GM18909 (cell line): ENCODE data around the gene AZU1.
"Not testable (repeated sequence)": the region's sequence is repeated elsewhere in the genome, so short reads cannot be mapped to it uniquely, and the experiment has no call there.

ENCODE experiments used
- ATAC-seq: cut with Tn5 transposase; IDR thresholded peaks from one replicate; pipeline ENCODE4 v1.9.1; 2021; ENCODE audit warnings: mild to moderate bottlenecking; ENCODE audit not compliant: unreplicated experiment, poor library complexity

The AZU1 gene

GRCh38 chr19:852136-853013 lies 24.7 kb downstream of the AZU1 start, which contains the start of gene ELANE:
ELANE (plus strand) TSS chr19:852303; CDS start chr19:852329, 26 bp downstream.
- ATAC-seq, result no peak

DNA sequence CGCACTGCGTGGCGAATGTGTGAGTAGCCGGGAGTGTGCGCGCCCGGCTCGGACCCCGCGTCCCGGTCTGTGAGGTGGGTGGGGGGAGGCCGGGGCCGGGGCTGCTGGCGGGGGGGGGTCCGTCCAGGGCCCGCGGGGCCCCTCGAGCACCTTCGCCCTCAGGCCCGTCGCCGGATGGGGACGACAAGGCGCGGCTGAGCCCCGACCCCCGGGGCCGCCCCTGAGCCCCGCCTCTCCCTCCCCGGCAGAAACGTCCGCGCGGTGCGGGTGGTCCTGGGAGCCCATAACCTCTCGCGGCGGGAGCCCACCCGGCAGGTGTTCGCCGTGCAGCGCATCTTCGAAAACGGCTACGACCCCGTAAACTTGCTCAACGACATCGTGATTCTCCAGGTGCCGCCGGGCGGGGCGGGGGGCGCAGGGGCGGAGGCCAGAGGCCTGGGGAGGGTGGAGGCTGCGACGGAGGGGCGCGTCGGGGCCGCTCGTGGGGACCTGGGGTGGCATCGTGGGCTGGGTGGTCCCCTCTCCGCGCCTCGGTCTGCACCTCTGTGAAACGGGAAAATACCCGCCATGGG lies 25.5 kb downstream of the AZU1 start:
- no peak for ATAC-seq

DNA sequence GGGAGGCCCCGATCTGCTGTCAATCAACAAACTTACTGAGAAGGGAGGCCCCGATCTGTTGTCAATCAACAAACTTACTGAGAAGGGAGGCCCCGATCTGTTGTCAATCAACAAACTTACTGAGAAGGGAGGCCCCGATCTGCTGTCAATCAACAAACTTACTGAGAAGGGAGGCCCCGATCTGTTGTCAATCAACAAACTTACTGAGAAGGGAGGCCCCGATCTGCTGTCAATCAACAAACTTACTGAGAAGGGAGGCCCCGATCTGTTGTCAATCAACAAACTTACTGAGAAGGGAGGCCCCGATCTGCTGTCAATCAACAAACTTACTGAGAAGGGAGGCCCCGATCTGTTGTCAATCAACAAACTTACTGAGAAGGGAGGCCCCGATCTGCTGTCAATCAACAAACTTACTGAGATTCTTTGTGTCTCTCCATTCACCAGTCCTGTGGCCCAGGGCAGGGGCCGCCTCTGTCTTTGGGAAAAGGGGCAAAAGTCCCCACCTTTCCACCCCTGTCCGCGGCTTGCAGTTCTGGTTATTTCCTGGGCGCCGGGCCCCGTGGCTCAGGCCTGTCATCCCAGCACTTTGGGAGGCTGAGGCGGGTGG lies 26.1 kb downstream of the AZU1 start:
- not testable (repeated sequence) for ATAC-seq

DNA sequence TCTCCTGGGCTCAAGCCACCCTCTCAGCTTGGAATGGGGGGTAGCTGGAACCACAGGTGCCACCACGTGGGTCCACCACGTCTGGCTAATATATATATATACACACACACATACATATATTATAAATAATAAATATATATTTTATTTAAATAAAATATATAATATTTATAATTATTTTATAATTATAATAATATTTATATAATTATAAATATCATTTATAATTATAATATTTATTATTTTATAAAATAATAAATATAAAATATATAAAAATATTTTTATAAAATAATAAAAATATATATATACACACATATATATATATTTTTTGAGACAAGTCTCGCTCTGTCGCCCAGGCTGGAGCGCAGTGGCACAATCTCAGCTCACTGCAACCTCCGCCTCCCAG lies 26.9 kb downstream of the AZU1 start:
- no peak for ATAC-seq

- ATAC-seq, result no peak
These were observed 27.5 kb downstream of the AZU1 start for GRCh38 chr19:855142-855541.

DNA sequence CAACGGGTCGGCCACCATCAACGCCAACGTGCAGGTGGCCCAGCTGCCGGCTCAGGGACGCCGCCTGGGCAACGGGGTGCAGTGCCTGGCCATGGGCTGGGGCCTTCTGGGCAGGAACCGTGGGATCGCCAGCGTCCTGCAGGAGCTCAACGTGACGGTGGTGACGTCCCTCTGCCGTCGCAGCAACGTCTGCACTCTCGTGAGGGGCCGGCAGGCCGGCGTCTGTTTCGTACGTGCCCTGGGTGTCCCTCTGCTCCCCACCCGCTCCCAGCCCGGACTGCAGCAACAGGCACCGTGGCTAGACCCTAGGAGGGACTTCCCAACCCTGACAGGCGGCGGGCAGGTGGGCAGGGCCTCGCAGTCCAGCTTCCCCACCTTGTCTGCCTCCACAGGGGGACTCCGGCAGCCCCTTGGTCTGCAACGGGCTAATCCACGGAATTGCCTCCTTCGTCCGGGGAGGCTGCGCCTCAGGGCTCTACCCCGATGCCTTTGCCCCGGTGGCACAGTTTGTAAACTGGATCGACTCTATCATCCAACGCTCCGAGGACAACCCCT lies 28.0 kb downstream of the AZU1 start:
- no peak for ATAC-seq

DNA sequence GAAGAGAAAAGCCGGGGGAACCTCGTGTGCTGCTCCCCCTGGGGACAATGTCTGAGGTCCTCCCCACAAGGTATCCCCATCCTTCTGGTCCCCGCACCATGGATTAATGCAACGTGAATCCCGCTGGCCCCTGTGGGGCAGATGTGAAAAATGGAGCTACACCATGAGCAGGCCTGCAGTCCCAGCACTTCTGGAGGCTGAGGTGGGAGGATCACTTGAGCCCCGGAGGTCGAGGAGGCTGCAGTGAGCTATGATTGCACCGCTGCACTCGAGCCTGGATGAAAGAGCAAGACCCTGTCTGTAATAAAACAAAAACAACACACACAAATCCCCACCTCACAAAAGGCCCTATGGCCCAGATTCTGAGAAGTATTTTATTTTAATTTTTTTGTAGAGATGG lies 30.6 kb downstream of the AZU1 start:
- no peak for ATAC-seq

DNA sequence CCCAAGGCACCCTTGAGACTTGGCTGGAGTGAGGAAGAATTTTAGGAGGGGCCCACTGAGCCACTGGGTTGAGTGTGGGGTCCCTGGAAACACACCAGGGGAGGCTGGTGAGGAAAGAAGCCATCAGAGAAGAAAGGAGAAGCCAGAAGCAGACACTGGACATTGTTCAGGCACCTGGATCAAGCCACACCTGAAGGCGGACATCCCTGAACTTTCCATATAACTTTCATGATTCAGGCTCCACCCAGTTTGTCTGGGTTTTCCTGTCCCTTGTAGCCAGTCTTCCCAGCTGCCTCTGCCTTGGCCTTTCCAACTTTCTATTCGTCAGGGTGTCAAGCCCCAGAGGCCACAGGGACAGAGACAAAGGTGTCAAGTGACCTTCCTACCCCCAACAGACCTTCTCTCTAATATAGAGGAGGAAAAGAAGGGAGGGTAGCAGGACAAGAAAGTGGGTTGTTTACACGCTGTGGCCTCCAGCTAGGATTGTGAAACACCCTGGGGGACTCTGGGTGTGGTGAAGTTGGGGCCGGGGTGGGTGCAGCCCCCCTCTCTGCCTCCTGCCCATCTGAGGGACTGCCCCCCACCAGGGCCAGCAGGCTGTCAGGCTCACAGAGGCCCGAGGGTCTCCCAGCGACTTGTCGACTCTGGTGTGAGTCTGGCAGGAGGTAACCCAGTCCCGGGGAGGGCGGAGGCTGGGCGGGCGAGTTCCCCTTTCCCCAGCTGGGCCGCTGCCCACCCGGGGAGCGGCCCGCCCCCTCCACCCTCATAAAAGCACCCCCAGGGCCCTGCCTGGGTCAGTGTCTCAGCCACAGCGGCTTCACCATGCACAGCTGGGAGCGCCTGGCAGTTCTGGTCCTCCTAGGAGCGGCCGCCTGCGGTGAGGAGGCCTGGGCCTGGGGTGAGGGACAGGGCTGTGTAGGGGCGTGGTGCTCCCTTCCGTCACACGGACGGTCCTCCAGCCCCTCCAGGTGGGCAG lies 31.5 kb downstream of the AZU1 start, which contains the start of gene CFD:
Gene CFD, plus strand, starts transcription at position 797 of the 976 bp plus-strand sequence. Its CDS starts 26 bp downstream, at position 823.
- no peak for ATAC-seq

DNA sequence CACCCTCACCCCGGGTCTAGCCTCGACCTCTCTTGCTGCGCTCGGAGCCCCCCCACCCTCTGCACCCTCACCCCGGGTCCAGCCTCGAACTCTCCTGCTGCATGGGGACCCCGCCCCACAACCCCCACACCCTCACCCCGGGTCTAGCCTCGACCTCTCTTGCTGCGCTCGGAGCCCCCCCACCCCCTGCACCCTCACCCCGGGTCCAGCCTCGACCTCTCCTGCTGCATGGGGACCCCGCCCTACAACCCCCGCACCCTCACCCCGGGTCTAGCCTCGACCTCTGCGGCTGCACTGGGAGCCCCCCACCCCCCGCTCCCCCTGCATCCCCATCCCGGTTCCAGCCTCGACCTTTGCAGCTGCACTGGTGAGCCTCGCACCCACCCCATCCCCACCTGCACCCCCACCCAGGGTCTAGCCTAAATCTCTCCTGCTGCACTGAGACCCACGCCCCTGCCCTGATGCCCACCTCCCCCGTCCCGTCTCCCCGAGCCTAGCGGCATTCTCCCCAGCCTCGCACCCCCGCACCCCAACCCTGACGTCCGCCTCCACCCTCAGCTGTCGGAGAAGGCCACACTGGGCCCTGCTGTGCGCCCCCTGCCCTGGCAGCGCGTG lies 33.6 kb downstream of the AZU1 start:
- no peak for ATAC-seq

DNA sequence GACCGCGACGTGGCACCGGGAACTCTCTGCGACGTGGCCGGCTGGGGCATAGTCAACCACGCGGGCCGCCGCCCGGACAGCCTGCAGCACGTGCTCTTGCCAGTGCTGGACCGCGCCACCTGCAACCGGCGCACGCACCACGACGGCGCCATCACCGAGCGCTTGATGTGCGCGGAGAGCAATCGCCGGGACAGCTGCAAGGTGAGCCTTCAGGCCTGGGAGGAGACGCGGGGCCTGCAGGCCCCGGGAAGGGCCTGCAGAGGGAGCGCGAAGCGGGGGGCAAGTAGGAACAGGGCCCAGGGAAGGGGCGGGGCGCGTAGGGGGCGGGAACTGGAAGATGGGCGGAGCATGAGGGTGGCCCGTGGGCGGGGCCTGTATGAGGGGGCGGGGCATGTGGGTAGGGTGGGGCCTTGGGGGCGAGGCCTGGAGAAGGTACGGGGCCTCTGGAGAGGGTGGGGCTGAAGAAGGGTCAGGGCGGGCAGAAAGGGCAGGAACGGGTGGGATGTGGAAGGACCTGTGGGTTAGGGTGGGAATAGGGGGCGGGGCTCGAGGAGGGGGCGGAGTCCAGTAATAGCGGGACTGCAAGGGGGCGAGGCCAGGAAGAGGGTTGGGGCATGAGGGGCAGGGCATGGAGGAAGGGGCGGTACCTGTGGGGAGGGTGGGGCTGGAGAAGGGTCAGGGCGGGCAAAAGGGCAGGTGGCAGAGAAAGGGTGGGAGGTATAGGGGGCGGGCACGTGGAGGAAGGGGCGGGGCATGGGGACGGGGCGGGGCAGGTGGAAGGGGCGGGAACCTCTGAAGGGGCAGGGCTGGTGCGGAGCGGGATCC lies 34.3 kb downstream of the AZU1 start:
- no peak for ATAC-seq

DNA sequence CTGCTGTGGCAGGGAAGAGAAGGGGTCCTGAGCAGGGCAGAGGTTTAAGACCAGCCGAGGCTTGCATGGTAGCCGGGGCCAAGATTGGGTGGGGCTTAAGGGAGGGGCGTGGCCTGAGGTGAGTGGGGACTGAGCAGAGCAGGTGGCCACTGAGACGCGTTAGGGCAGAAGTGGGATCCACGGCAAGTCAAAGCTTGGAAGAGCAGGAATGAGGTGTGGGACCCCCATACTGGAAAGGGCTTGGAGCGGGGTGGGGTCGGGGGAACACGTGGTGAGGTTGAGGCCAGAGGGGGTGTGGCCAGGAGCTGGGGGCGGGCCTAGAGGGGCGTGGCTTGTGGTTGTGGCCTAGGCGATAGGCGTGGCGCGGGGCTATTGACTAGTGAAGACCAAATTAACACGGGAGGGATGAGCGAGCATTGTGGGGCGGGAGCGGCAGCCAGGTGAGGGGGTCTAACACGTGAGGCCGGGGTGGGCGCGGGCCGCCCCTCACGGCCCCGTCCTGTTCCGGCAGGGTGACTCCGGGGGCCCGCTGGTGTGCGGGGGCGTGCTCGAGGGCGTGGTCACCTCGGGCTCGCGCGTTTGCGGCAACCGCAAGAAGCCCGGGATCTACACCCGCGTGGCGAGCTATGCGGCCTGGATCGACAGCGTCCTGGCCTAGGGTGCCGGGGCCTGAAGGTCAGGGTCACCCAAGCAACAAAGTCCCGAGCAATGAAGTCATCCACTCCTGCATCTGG lies 35.1 kb downstream of the AZU1 start:
- peak; percentile 42 for ATAC-seq

GRCh38 chr19:863315-863620 lies 35.6 kb downstream of the AZU1 start:
- no peak for ATAC-seq

- ATAC-seq, result no peak
These were observed 39.2 kb downstream of the AZU1 start for GRCh38 chr19:866769-867300.

DNA sequence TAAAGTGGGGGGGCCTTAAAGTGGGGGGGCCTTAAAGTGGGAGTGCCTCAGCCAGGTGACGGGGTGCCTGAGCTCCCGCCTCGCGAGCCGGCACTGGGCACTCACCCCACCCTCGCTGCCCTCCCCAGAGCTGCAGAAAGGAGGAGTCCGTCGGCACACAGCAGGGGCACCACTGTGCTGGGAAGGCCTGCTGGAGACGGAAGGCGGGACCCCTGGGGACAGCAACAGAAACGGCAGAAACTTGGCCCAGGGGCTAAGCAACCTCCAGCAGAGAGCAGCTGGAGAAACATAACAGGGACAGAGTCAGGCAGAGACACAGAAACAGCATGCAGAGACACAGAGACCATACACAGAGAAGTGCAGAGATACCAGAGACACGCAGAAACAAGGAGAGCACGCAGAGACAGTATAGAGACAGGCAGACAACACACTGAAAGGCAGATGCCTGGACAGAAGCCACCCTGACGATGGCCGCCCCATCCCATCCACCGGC lies 39.7 kb downstream of the AZU1 start:
- ATAC-seq, result no peak

DNA sequence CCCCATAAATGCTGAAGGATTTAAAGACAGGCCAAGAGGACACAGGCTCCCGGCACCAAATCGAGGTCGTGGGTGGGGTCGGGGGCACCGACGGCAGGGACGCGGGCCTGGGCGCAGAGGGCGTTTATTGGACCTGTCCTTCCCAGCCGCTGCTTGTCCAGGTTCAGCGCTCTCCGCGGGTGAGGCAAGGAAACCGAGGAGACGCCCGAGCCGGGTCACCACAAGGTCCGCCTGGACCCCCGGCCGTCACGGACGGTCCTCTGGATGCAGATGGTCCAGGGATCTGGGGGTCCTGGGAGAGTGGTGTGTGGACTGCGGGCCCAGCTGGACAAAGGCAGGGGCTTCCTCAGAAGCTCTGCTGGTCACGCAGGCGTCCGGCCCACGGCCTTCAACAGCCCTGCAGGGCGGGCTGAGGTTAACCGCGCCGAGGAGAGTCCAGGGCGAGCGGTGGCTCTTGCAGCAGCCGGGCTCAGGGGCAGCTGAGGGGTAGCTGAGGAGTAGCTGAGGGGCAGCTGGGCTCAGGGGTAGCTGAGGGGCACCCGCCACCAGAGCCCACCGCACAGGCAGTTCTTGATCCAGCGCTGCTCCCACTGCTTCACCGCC lies 40.3 kb downstream of the AZU1 start:
- no peak for ATAC-seq

GRCh38 chr19:868458-869244 lies 41.0 kb downstream of the AZU1 start:
- ATAC-seq, result no peak
